ENCODE data around the gene AQP12B. TPM values are rescaled to one million over a fixed set of nuclear protein-coding genes. Genes with fewer than 3 reads are reported as not detected.

Gene AQP12B
- total RNA-seq, 4 donors from 2014 or later, result not detected

DNA sequence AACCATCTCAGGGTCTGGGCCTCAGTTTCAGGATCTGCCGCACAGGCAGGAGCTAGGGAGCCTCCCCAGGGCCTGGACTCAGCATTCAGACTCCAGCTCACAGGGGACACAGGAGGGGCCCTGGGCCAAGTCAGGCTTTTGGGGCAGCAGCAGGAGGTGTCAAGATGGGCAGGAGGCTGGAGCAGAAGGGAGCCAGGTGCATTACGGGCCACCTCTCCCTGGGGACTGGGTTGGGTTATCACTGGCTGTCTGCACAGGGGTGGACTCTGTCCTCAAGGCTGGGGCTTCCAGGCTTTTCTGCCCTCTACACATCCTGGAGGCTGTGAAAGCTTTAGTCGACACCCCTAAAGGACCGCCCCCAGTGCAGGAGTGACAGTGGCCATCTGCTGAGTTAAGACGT, 29.0 kb upstream of the AQP12B start:
- no peak for TF ChIP-seq POLR2AphosphoS5 (IDR thresholded peaks at IDR 0.05)
- no peak for TF ChIP-seq EP300 (IDR thresholded peaks at IDR 0.05)
- TF ChIP-seq CTCF (IDR thresholded peaks at IDR 0.05), result no peak
- TF ChIP-seq POLR2A (IDR thresholded peaks at IDR 0.05), result no peak
- Histone ChIP-seq H3K4me1 (no peaks in the 10 kb centered on the region), H3K27ac (no peak overlapping the region), H3K9me3 (no peaks in the 10 kb centered on the region), H3K4me3 (no peak overlapping the region), H3K36me3 (no peaks in the 10 kb centered on the region), H3K27me3 (peaks cover 49% of the 10 kb centered on the region)
- 94% methylated on average over 3 of the region's 5 CpGs for WGBS
- DNase-seq (ENCODE audit: low spot score in 2 of 2), result no peak

DNA sequence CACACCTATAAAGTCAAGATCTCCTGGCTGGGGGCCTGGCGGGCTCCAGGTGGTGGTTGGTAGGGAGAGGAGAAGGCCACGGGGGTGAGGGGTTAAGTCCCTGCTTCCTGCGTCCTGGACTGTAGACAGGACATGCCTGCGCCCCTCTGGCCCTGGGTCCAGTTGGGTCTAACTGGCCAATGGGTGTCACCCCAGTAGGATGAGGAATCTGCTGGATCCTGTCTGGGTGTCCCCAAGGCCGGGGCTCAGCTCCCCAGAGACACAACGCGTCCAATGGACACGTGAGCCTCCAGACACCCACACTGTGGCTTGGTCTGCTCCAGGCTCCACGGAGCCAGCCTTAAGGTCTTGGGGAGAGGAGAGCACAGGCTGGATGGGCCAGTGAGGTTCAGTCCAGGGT, 28.6 kb upstream of the AQP12B start:
- no peaks in the 10 kb centered on the region for H3K4me1 ChIP-seq
- H3K9me3 ChIP-seq, result no peaks in the 10 kb centered on the region
- TF ChIP-seq EP300 (IDR thresholded peaks at IDR 0.05), result no peak
- TF ChIP-seq POLR2A (IDR thresholded peaks at IDR 0.05), result no peak
- TF ChIP-seq CTCF (IDR thresholded peaks at IDR 0.05), result no peak
- no peak for TF ChIP-seq POLR2AphosphoS5 (IDR thresholded peaks at IDR 0.05)
- H3K27ac ChIP-seq, result no peak overlapping the region
- 95% methylated on average over 3 of the region's 9 CpGs for WGBS
- peaks cover 49% of the 10 kb centered on the region for H3K27me3 ChIP-seq
- DNase-seq (ENCODE audit: low spot score in 2 of 2), result no peak
- H3K4me3 ChIP-seq, result no peak overlapping the region
- no peaks in the 10 kb centered on the region for H3K36me3 ChIP-seq

DNA sequence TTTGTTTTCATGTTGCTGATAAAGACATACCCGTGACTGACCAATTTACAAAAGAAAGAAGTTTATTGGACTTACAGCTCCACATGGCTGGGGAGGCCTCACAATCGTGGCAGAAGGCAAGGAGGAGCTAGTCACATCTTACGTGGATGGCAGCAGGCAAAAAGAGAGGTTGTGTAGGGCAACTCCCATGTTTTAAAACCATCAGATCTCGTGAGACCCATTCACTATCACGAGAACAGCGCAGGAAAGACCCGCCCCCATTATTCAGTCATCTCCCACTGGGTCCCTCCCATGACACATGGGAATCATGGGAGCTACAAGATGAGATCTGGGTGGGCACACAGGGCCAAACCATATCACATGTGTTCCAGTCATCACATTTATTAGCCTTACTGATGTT, 25.8 kb upstream of the AQP12B start:
- Histone ChIP-seq H3K4me3 (no peak overlapping the region), H3K27ac (no peak overlapping the region), H3K9me3 (no peaks in the 10 kb centered on the region), H3K4me1 (no peaks in the 10 kb centered on the region), H3K36me3 (no peaks in the 10 kb centered on the region), H3K27me3 (peaks cover 66% of the 10 kb centered on the region)
- TF ChIP-seq POLR2AphosphoS5 (IDR thresholded peaks at IDR 0.05), result no peak
- TF ChIP-seq EP300 (IDR thresholded peaks at IDR 0.05), result no peak
- no peak for TF ChIP-seq CTCF (IDR thresholded peaks at IDR 0.05)
- TF ChIP-seq POLR2A (IDR thresholded peaks at IDR 0.05), result no peak
- WGBS, result 72% methylated on average over 7 of the region's 7 CpGs
- no peak for DNase-seq (ENCODE audit: low spot score in 2 of 2)

- 36% methylated on average over 10 of the region's 10 CpGs for WGBS
- peaks cover 71% of the 10 kb centered on the region for H3K27me3 ChIP-seq
- no peaks in the 10 kb centered on the region for H3K36me3 ChIP-seq
- H3K4me3 ChIP-seq, result no peak overlapping the region
- no peak for DNase-seq (ENCODE audit: low spot score in 2 of 2)
- no peaks in the 10 kb centered on the region for H3K4me1 ChIP-seq
- TF ChIP-seq POLR2A (IDR thresholded peaks at IDR 0.05) (no peak), CTCF (IDR thresholded peaks at IDR 0.05) (no peak)
- H3K9me3 ChIP-seq, result no peaks in the 10 kb centered on the region
- H3K27ac ChIP-seq, result no peak overlapping the region
These were observed 25.1 kb upstream of the AQP12B start for GRCh38 chr2:240707821-240708220.

DNA sequence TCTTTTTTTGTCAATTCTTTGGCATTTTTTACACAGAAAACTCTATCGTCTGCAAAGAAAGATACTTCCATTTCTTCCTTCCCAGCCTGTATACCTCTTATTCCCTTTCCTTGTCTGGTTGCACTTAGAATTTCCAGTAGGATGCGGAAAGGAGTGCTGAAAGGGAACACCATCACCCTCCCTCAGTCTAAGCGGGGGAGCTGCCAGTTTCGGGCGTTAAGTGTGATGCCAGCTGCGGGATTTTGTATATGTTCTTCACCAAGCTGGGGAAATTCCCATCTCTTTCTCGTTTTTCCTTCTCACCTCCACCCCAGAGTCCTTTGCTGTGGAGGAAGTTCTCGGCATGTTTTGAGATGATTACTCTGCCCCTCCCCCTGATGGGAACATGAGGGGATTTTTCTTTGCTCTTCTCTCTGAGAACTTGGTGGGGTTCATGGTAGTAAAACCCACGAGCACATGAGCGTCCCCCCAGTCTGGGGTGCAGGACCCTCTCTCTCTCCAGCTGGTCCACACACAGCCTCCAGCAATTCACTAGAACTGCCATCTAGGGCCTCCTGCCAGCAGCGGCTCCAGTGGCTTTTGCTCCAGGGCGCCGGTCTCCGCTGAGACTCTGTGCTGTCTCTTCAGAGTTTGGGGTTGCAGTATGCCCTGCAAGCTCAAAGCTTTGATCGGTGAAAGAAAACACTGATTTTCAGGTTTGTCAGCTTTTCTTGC, 24.5 kb upstream of the AQP12B start:
- 50% methylated on average over 15 of the region's 15 CpGs for WGBS
- peaks cover 77% of the 10 kb centered on the region for H3K27me3 ChIP-seq
- no peaks in the 10 kb centered on the region for H3K4me1 ChIP-seq

More for the DNA sequence above, 24.5 kb upstream of the AQP12B start:
- Histone ChIP-seq H3K9me3 (no peaks in the 10 kb centered on the region), H3K27ac (no peak overlapping the region), H3K4me3 (no peak overlapping the region), H3K36me3 (no peaks in the 10 kb centered on the region)
- no peak for DNase-seq (ENCODE audit: low spot score in 2 of 2)
- TF ChIP-seq POLR2A (IDR thresholded peaks at IDR 0.05) (no peak), CTCF (IDR thresholded peaks at IDR 0.05) (no peak), EP300 (IDR thresholded peaks at IDR 0.05) (no peak), POLR2AphosphoS5 (IDR thresholded peaks at IDR 0.05) (no peak)
